NB4 (cell line): ENCODE results near the gene CPED1.

Experiments used
- DNase-seq: peaks from one replicate; pipeline ENCODE4 v3.0.0; 2010; ENCODE audit warnings: low read depth
- H3K4me3 ChIP-seq: one replicate; pipeline ENCODE4 v1.5.1; 2011; ENCODE audit warnings: mild to moderate bottlenecking, low read depth, low read length, moderate library complexity
- CTCF ChIP-seq: IDR thresholded peaks from one replicate; pipeline ENCODE4 v1.5.1; 2012; ENCODE audit warnings: low read depth, low read length
- MAX ChIP-seq: IDR thresholded peaks from 2 replicates; pipeline ENCODE4 v1.6.1; 2011; ENCODE audit warnings: low read depth, low read length
- MYC ChIP-seq: IDR thresholded peaks from 2 replicates; pipeline ENCODE4 v1.6.1; 2011; ENCODE audit warnings: low read depth, low read length
- POLR2A ChIP-seq: IDR thresholded peaks from 2 replicates; pipeline ENCODE4 v1.6.1; 2011; ENCODE audit warnings: mild to moderate bottlenecking; ENCODE audit not compliant: insufficient read length; ENCODE audit errors: extremely low read depth

CPED1 gene

GRCh38 chr7:121266307-121266894, 277.9 kb downstream of the CPED1 start:
- H3K4me3 ChIP-seq: no peak overlapping the region
- no peak for DNase-seq
- TF ChIP-seq CTCF (no peak), MAX (no peak)

GRCh38 chr7:121267612-121268011, 279.1 kb downstream of the CPED1 start:
- TF ChIP-seq MAX: no peak
- TF ChIP-seq MYC: no peak
- TF ChIP-seq CTCF: no peak
- no peak for TF ChIP-seq POLR2A
- H3K4me3 ChIP-seq: no peak overlapping the region
- no peak for DNase-seq

- DNase-seq: no peak
Measured at GRCh38 chr7:121269798-121270197, 281.3 kb downstream of the CPED1 start.

GRCh38 chr7:121271098-121271497, 282.6 kb downstream of the CPED1 start:
- DNase-seq: no peak
- H3K4me3 ChIP-seq: no peak overlapping the region
- no peak for TF ChIP-seq POLR2A
- no peak for TF ChIP-seq CTCF
- TF ChIP-seq MAX: no peak
- no peak for TF ChIP-seq MYC

More at GRCh38 chr7:121269798-121270197, 281.3 kb downstream of the CPED1 start:
- no peak for TF ChIP-seq POLR2A
- TF ChIP-seq MAX: no peak
- TF ChIP-seq CTCF: no peak
- no peak for TF ChIP-seq MYC
- H3K4me3 ChIP-seq: no peak overlapping the region

GRCh38 chr7:121271916-121272315, 283.4 kb downstream of the CPED1 start:
- no peak for TF ChIP-seq MYC
- TF ChIP-seq CTCF: no peak
- TF ChIP-seq POLR2A: no peak
- H3K4me3 ChIP-seq: no peak overlapping the region
- DNase-seq: no peak

GRCh38 chr7:121272676-121273075, 284.2 kb downstream of the CPED1 start:
- no peak for DNase-seq
- no peak overlapping the region for H3K4me3 ChIP-seq
- TF ChIP-seq CTCF (no peak), MAX (no peak), MYC (no peak), POLR2A (no peak)
